ENCODE measurements around the gene NTNG2.

The NTNG2 gene

GRCh38 chr9:132269704-132270516, 108.1 kb downstream of the NTNG2 start:
- DNase-seq: peak; percentile 30

GRCh38 chr9:132274861-132275260, 113.0 kb downstream of the NTNG2 start:
- no peak for DNase-seq

GRCh38 chr9:132283165-132283564, 121.3 kb downstream of the NTNG2 start:
- DNase-seq: no peak

- DNase-seq: no peak
Observed at GRCh38 chr9:132283863-132284262, 122.0 kb downstream of the NTNG2 start.

- DNase-seq: no peak
Observed at GRCh38 chr9:132287256-132287760, 125.5 kb downstream of the NTNG2 start.

GRCh38 chr9:132288361-132288760, 126.5 kb downstream of the NTNG2 start:
- DNase-seq: no peak

- no peak for DNase-seq
Observed at GRCh38 chr9:132288966-132289365, 127.1 kb downstream of the NTNG2 start.

GRCh38 chr9:132293145-132293721, 131.4 kb downstream of the NTNG2 start:
- no peak for DNase-seq
